Activated CD8-positive, alpha-beta memory T cell treated with anti-CD3 and anti-CD28 coated beads, Interleukin-2, amount 50 U/mL, for 24 hours (primary cell): ENCODE data around the gene VSIG10.

ENCODE experiments used
- DNase-seq: peaks from one replicate; pipeline ENCODE4 v3.0.0-alpha.2; 2020; ENCODE audit errors: extremely low read depth

The VSIG10 gene

GRCh38 chr12:118060301-118061010 is 43.4 kb downstream of the VSIG10 start:
- DNase-seq: no peak

GRCh38 chr12:118059341-118060191 is 44.2 kb downstream of the VSIG10 start:
- no peak for DNase-seq

- DNase-seq: no peak
Observed at GRCh38 chr12:118058881-118059280, 44.9 kb downstream of the VSIG10 start.

GRCh38 chr12:118058227-118058626 is 45.6 kb downstream of the VSIG10 start:
- no peak for DNase-seq

- no peak for DNase-seq
Observed at GRCh38 chr12:118055865-118056773, 47.7 kb downstream of the VSIG10 start.

- DNase-seq: no peak
Observed at GRCh38 chr12:118055144-118055557, 48.7 kb downstream of the VSIG10 start.

GRCh38 chr12:118053071-118053985 is 50.5 kb downstream of the VSIG10 start:
- DNase-seq: no peak

- no peak for DNase-seq
Observed at GRCh38 chr12:118052324-118053070, 51.3 kb downstream of the VSIG10 start.

GRCh38 chr12:118050972-118051910 is 52.6 kb downstream of the VSIG10 start:
- DNase-seq: no peak

GRCh38 chr12:118046430-118046829 is 57.4 kb downstream of the VSIG10 start:
- no peak for DNase-seq

- DNase-seq: no peak
Observed at GRCh38 chr12:118044577-118044976, 59.2 kb downstream of the VSIG10 start.

GRCh38 chr12:118044075-118044474 is 59.7 kb downstream of the VSIG10 start:
- DNase-seq: no peak

GRCh38 chr12:118042091-118042490 is 61.7 kb downstream of the VSIG10 start:
- no peak for DNase-seq

- DNase-seq: no peak
Observed at GRCh38 chr12:118038137-118038536, 65.7 kb downstream of the VSIG10 start.

GRCh38 chr12:118036672-118037411 is 67.0 kb downstream of the VSIG10 start:
- DNase-seq: no peak

GRCh38 chr12:118035190-118036041 is 68.4 kb downstream of the VSIG10 start:
- DNase-seq: no peak

- no peak for DNase-seq
Observed at GRCh38 chr12:118034429-118035189, 69.2 kb downstream of the VSIG10 start.
